Measurements from ENCODE around the gene SZRD1. TPM values are rescaled to one million over a fixed set of nuclear protein-coding genes. Genes with fewer than 3 reads are reported as not detected.
A peak's percentile ranks its signal among the peaks of the same experiment; 100 is the strongest.
"Not testable (repeated sequence)": the region's sequence is repeated elsewhere in the genome, so short reads cannot be mapped to it uniquely, and the experiment has no call there.

Gene SZRD1
- total RNA-seq, 1 experiment from 2014 or later, result 34.5 TPM

DNA sequence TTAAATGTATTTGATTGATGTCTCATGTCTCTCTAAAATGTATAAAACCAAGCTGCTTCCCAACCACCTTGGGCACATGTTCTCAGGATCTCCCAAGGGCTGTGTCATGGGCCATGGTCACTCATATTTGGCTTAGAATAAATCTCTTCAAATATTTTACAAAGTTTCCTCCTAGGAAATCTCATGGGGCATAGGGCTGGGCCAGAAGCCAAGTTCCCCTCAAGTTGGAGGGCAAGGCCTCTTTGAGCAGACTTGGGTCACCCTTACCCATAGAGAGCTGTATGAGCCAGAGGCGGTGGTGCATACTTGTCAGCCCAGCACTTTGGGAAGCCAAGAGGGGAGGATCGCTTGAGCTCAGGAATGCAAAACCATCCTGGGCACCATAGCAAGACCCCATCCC, 12.4 kb upstream of the SZRD1 start:
- Histone ChIP-seq H4K20me1 (ENCODE audit: insufficient read depth, low read depth, low read length) (no peaks in the 10 kb centered on the region; the same call in 1 of the 2 replicates), H3K27ac (ENCODE audit: low read length) (no peak overlapping the region), H3K4me1 (ENCODE audit: low read length) (peaks cover 25% of the 10 kb centered on the region), H3K9ac (ENCODE audit: low read length) (no peak overlapping the region), H3K9me2 (replicated peaks; ENCODE audit: insufficient read depth, low read length) (no peaks in the 10 kb centered on the region), H2AFZ (ENCODE audit: low read length) (no peak overlapping the region), H3K4me2 (ENCODE audit: low read depth, low read length, poor library complexity, severe bottlenecking) (no peak overlapping the region), H3K4me3 (ENCODE audit: low read length) (no peak overlapping the region), H3K27me3 (ENCODE audit: low read length) (no peaks in the 10 kb centered on the region), H3K36me3 (ENCODE audit: insufficient read depth, low read length) (no peaks in the 10 kb centered on the region), H3K9me3 (ENCODE audit: low read length) (no peaks in the 10 kb centered on the region), H3K79me2 (ENCODE audit: low read length) (peaks cover 26% of the 10 kb centered on the region)
- no peak for DNase-seq

DNA sequence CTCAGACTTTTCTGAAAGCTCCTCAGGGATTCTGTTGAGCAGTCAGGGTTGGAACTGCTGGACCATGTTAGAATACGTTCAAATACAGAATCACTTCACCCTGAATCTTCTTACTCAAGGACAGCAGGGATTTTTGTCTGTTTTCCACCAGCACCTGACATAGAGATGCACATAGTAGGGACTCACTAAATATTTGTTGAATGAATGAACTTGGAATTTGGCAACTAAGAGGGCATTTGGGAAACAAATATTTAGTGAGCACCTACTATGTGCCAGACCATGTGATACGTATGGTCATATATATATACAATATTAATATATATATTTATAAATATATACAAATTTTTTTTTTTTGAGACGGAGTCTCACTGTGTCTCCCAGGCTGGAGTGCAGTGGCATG, 10.2 kb upstream of the SZRD1 start:
- Histone ChIP-seq H2AFZ (ENCODE audit: low read length) (no peak overlapping the region), H3K36me3 (ENCODE audit: insufficient read depth, low read length) (no peaks in the 10 kb centered on the region), H3K4me2 (ENCODE audit: low read depth, low read length, poor library complexity, severe bottlenecking) (no peak overlapping the region), H3K27me3 (ENCODE audit: low read length) (no peaks in the 10 kb centered on the region), H3K9me2 (replicated peaks; ENCODE audit: insufficient read depth, low read length) (no peaks in the 10 kb centered on the region), H3K27ac (ENCODE audit: low read length) (no peak overlapping the region), H3K4me1 (ENCODE audit: low read length) (peaks cover 10% of the 10 kb centered on the region), H3K9me3 (ENCODE audit: low read length) (no peaks in the 10 kb centered on the region), H3K9ac (ENCODE audit: low read length) (no peak overlapping the region), H3K79me2 (ENCODE audit: low read length) (peaks cover 3% of the 10 kb centered on the region), H4K20me1 (ENCODE audit: insufficient read depth, low read depth, low read length) (no peaks in the 10 kb centered on the region), H3K4me3 (ENCODE audit: low read length) (no peak overlapping the region)
- no peak for DNase-seq

DNA sequence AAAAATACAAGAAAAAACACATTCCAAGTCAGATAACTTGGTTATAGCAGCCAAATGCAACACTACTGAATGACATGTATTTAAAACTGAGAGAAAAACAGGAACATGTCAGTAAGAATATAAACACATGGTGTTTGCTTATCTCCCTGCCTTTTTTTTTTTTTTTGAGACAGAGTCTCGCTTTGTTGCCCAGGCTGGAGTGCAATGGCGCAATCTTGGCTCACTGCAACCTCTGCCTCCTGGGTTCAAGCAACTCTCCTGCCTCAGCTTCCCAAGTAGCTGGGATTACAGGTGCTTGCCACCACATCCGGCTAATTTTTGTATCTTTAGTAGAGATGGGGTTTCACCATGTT, 1.9 kb upstream of the SZRD1 start:
- H3K36me3 ChIP-seq (ENCODE audit: insufficient read depth, low read length); H3K4me2 ChIP-seq (ENCODE audit: low read depth, low read length, poor library complexity, severe bottlenecking); H3K9me2 ChIP-seq (replicated peaks; ENCODE audit: insufficient read depth, low read length); H3K9me3 ChIP-seq (ENCODE audit: low read length); H3K27me3 ChIP-seq (ENCODE audit: low read length); DNase-seq; H3K4me3 ChIP-seq (ENCODE audit: low read length); H3K27ac ChIP-seq (ENCODE audit: low read length); H3K9ac ChIP-seq (ENCODE audit: low read length); H2AFZ ChIP-seq (ENCODE audit: low read length): not testable (repeated sequence)
- H4K20me1 ChIP-seq (ENCODE audit: insufficient read depth, low read depth, low read length), result peaks cover 18% of the 10 kb centered on the region
- peaks cover 29% of the 10 kb centered on the region for H3K79me2 ChIP-seq (ENCODE audit: low read length)
- H3K4me1 ChIP-seq (ENCODE audit: low read length), result peaks cover 20% of the 10 kb centered on the region

DNA sequence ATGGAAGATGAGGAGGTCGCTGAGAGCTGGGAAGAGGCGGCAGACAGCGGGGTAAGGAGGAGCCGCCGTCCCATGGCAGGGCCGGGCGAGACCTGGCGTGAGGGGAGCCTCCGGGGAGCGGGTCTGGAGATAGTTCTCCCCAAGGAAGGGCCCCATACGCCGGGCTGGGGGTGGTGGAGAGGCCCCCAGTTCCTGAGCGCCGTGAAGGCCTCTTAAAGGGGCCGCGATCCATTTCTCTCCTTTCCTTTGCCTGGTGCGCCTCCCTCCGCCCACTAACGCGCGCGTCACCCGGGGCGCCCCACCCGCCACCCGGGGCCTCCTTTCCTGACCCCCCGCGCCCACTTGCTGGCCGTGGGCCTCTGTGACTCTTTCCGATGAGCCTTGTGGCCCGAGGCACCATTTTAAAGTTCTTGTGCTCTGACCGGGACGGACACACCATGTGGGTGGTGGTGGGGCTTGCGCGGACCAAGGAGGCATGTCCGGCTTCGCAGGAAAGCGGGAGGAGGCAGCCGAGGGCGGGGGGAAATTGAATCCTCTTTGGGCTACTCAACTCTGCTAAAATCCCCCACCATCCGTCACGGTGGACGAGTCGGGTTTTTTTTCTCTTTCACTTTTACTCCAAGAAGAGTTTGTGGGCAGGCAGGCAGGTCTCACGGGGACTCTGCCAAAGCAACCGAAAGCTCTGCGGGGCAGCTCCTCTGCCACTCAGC, 371 bp downstream of the SZRD1 start:
- Histone ChIP-seq H2AFZ (ENCODE audit: low read length) (no peak overlapping the region), H3K4me2 (ENCODE audit: low read depth, low read length, poor library complexity, severe bottlenecking) (peak overlapping the region; percentile 82), H3K36me3 (ENCODE audit: insufficient read depth, low read length) (0 out of 2 replicates have a peak, but pooled peaks cover 4% of the 10 kb centered on the region), H3K79me2 (ENCODE audit: low read length) (peaks cover 51% of the 10 kb centered on the region), H3K27ac (ENCODE audit: low read length) (peak overlapping the region; percentile 66), H3K9me3 (ENCODE audit: low read length) (no peaks in the 10 kb centered on the region), H3K9ac (ENCODE audit: low read length) (peak overlapping the region; percentile 85), H3K4me1 (ENCODE audit: low read length) (peaks cover 20% of the 10 kb centered on the region), H3K27me3 (ENCODE audit: low read length) (no peaks in the 10 kb centered on the region), H3K4me3 (ENCODE audit: low read length) (peak overlapping the region; percentile 85), H4K20me1 (ENCODE audit: insufficient read depth, low read depth, low read length) (peaks cover 21% of the 10 kb centered on the region), H3K9me2 (replicated peaks; ENCODE audit: insufficient read depth, low read length) (no peaks in the 10 kb centered on the region)
- DNase-seq, result peak; percentile 89

DNA sequence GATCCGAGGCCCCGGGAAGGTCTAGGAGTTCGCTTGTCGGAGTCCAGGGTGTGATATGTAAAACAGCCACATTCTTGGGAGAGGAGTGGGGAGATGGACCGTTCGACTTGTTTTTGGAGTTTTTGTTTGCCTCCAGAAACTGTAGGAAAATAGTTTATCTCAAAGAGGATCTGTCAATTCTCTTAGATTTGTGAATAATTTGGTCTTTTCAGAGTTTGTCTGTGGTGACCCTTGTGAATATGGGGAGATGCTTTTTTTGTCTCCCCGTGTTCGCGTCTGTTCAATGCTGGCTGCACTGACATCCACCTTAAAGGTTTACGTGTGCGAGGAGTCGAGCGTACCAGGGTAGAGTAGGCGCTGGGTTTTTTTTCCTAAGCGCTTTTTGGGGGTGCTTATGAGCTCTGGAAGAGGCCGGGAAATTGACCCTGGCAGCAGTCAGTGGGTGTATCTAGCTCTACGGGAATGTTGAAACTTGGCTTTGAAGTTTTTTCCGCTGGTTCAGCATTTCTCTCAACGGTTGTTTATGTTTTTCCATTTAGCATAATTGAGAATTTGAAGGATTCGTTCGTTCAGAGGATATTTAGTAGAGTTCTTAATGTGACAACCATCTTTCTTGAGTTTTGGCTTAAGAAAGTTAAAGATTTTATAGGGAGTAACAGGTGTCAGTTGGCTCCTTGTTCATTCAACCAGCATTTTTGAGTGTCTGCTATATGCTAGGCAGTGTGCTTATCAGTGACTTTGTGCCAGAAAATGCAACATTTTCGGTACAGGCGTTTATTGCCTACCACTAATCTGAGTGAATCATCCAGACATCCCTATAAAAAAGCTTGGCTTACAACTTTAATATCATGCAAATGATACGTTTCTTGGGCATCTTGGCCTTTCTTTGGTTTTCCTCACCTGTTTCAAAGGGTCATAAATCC, 1.2 kb downstream of the SZRD1 start:
- 0 out of 2 replicates have a peak, but pooled peaks cover 7% of the 10 kb centered on the region for H3K36me3 ChIP-seq (ENCODE audit: insufficient read depth, low read length)
- peak; percentile 50 for DNase-seq
- peak overlapping the region; percentile 85 for H3K4me3 ChIP-seq (ENCODE audit: low read length)
- H3K79me2 ChIP-seq (ENCODE audit: low read length), result peaks cover 60% of the 10 kb centered on the region
- H3K9me3 ChIP-seq (ENCODE audit: low read length), result no peaks in the 10 kb centered on the region
- H4K20me1 ChIP-seq (ENCODE audit: insufficient read depth, low read depth, low read length), result peaks cover 21% of the 10 kb centered on the region
- H3K9me2 ChIP-seq (replicated peaks; ENCODE audit: insufficient read depth, low read length), result no peaks in the 10 kb centered on the region
- H3K27ac ChIP-seq (ENCODE audit: low read length), result peak overlapping the region; percentile 66
- no peaks in the 10 kb centered on the region for H3K27me3 ChIP-seq (ENCODE audit: low read length)
- H3K4me1 ChIP-seq (ENCODE audit: low read length), result peaks cover 17% of the 10 kb centered on the region
- no peak overlapping the region for H2AFZ ChIP-seq (ENCODE audit: low read length)
- H3K9ac ChIP-seq (ENCODE audit: low read length), result peak overlapping the region; percentile 85
- H3K4me2 ChIP-seq (ENCODE audit: low read depth, low read length, poor library complexity, severe bottlenecking), result peak overlapping the region; percentile 82

DNA sequence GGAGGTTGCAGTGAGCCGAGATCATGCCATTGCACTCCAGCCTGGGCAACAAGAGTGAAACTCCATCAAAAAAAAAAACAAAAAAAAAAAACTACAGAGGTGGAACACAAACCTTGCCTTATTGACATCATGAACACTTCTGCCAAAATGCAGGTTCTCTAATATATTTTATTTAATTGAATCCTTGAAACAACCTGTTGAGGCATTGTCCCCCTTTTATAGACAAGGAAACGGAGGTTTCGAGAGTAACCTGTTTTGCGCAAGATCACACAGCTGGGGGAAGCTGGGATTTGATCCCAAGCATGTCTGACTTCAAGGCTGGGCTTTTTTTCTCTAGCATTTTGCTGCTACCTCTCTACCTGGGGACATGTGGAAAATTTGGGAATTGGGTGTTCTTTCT, 2.8 kb downstream of the SZRD1 start:
- no peak for DNase-seq
- H3K4me1 ChIP-seq (ENCODE audit: low read length), result peaks cover 17% of the 10 kb centered on the region
- peaks cover 31% of the 10 kb centered on the region for H4K20me1 ChIP-seq (ENCODE audit: insufficient read depth, low read depth, low read length)
- H3K4me3 ChIP-seq (ENCODE audit: low read length), result no peak overlapping the region
- H2AFZ ChIP-seq (ENCODE audit: low read length), result no peak overlapping the region
- H3K9me2 ChIP-seq (replicated peaks; ENCODE audit: insufficient read depth, low read length), result no peaks in the 10 kb centered on the region
- no peak overlapping the region for H3K9ac ChIP-seq (ENCODE audit: low read length)
- no peak overlapping the region for H3K4me2 ChIP-seq (ENCODE audit: low read depth, low read length, poor library complexity, severe bottlenecking)
- no peaks in the 10 kb centered on the region for H3K27me3 ChIP-seq (ENCODE audit: low read length)
- H3K36me3 ChIP-seq (ENCODE audit: insufficient read depth, low read length), result 0 out of 2 replicates have a peak, but pooled peaks cover 7% of the 10 kb centered on the region
- no peak overlapping the region for H3K27ac ChIP-seq (ENCODE audit: low read length)
- peaks cover 75% of the 10 kb centered on the region for H3K79me2 ChIP-seq (ENCODE audit: low read length)
- no peaks in the 10 kb centered on the region for H3K9me3 ChIP-seq (ENCODE audit: low read length)

DNA sequence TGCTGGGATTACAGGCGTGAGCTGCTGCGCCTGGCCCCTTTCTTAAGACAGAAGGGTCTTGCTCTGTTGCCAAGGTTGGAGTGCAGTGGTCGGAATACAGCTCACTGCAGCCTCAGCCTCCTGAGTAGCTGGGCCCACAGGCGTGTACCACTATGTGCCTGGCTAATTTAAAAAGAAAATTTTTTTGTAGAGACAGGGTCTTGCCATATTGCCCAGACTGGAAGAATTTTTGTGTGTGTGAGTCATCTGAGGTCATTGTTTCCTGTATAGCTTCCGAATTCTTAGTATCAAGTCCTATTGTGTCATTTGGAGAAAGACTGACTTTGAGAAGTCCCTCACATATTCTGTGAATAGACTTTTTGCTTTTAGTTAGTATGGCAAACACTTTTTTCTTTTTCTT, 4.7 kb downstream of the SZRD1 start:
- no peak for DNase-seq
- peaks cover 94% of the 10 kb centered on the region for H3K79me2 ChIP-seq (ENCODE audit: low read length)
- 0 out of 2 replicates have a peak, but pooled peaks cover 7% of the 10 kb centered on the region for H3K36me3 ChIP-seq (ENCODE audit: insufficient read depth, low read length)
- H2AFZ ChIP-seq (ENCODE audit: low read length), result no peak overlapping the region
- H3K9me3 ChIP-seq (ENCODE audit: low read length), result no peaks in the 10 kb centered on the region
- H3K4me1 ChIP-seq (ENCODE audit: low read length), result peaks cover 13% of the 10 kb centered on the region
- H3K9me2 ChIP-seq (replicated peaks; ENCODE audit: insufficient read depth, low read length), result no peaks in the 10 kb centered on the region
- H3K27ac ChIP-seq (ENCODE audit: low read length), result no peak overlapping the region
- no peak overlapping the region for H3K4me2 ChIP-seq (ENCODE audit: low read depth, low read length, poor library complexity, severe bottlenecking)
- no peak overlapping the region for H3K9ac ChIP-seq (ENCODE audit: low read length)
- H3K4me3 ChIP-seq (ENCODE audit: low read length), result no peak overlapping the region
- H3K27me3 ChIP-seq (ENCODE audit: low read length), result no peaks in the 10 kb centered on the region
- H4K20me1 ChIP-seq (ENCODE audit: insufficient read depth, low read depth, low read length), result peaks cover 46% of the 10 kb centered on the region

All from Karpas-422 (cell line).